Loucy (cell line): Measurements from ENCODE around the gene ARL13B.

Experiments
- H2AFZ ChIP-seq: fragments of 200-600 bp; sonication (generic); 2 replicates; pipeline ENCODE4 v1.6.0; 2016; ENCODE audit warnings: antibody characterized with exemption, mild to moderate bottlenecking, low read length, moderate library complexity
- H3F3A ChIP-seq: fragments of 200-600 bp; 2 replicates; pipeline ENCODE4 v1.6.0; 2016; ENCODE audit warnings: antibody characterized with exemption, low read depth, mild to moderate bottlenecking
- H3K27me3 ChIP-seq: fragments of 200-600 bp; sonication (generic); 2 replicates; pipeline ENCODE4 v1.6.1; 2014; ENCODE audit warnings: low read length, mild to moderate bottlenecking; ENCODE audit not compliant: insufficient read depth, poor library complexity, severe bottlenecking
- H3K36me3 ChIP-seq: fragments of 200-600 bp; sonication (generic); 2 replicates; pipeline ENCODE4 v1.6.1; 2016; ENCODE audit warnings: low read length; ENCODE audit not compliant: insufficient read depth
- H3K4me1 ChIP-seq: fragments of 200-600 bp; sonication (generic); 2 replicates; pipeline ENCODE4 v1.5.1; 2014; ENCODE audit warnings: low read length, mild to moderate bottlenecking; ENCODE audit not compliant: insufficient read depth, poor library complexity, severe bottlenecking
- H3K4me2 ChIP-seq: fragments of 200-600 bp; sonication (generic); 2 replicates; pipeline ENCODE4 v1.6.0; 2014; ENCODE audit warnings: antibody characterized with exemption, low read length, low read depth, mild to moderate bottlenecking; ENCODE audit not compliant: poor library complexity, severe bottlenecking
- H3K4me3 ChIP-seq: fragments of 200-600 bp; sonication (generic); 2 replicates; pipeline ENCODE4 v1.5.1; 2014; ENCODE audit warnings: low read length, mild to moderate bottlenecking, mixed read lengths; ENCODE audit not compliant: poor library complexity, severe bottlenecking
- H3K79me2 ChIP-seq: fragments of 200-600 bp; sonication (generic); 2 replicates; pipeline ENCODE4 v1.6.1; 2014; ENCODE audit warnings: low read length; ENCODE audit not compliant: insufficient read depth
- H3K9ac ChIP-seq: fragments of 200-600 bp; sonication (generic); 2 replicates; pipeline ENCODE4 v1.6.0; 2014; ENCODE audit warnings: mild to moderate bottlenecking, low read depth, low read length, moderate library complexity; ENCODE audit not compliant: poor library complexity, severe bottlenecking
- H3K9me2 ChIP-seq: fragments of 200-600 bp; sonication (generic); replicated peaks from 2 replicates; pipeline ENCODE4 v1.6.1; 2016; ENCODE audit warnings: low read depth, low read length, mixed read lengths
- H3K9me3 ChIP-seq: fragments of 200-600 bp; sonication (generic); 2 replicates; pipeline ENCODE4 v1.6.1; 2014; ENCODE audit warnings: mild to moderate bottlenecking, antibody characterized with exemption, low read length, low read depth; ENCODE audit not compliant: insufficient read depth
- H4K20me1 ChIP-seq: fragments of 200-600 bp; sonication (generic); 2 replicates; pipeline ENCODE4 v1.6.0; 2014; ENCODE audit warnings: antibody characterized with exemption, low read length, mild to moderate bottlenecking; ENCODE audit not compliant: insufficient read depth, poor library complexity, severe bottlenecking
- EZH2phosphoT487 ChIP-seq: fragments of 200-600 bp; IDR thresholded peaks from 2 replicates; pipeline ENCODE4 v1.6.1; 2018; ENCODE audit warnings: antibody characterized with exemption, mild to moderate bottlenecking, moderate library complexity, borderline replicate concordance
- TF ChIP-seq, protein P1 (sequence below): fragments of 200-600 bp; sonication (generic); conservative IDR thresholded peaks from 2 replicates; pipeline ENCODE4 v1.5.1; 2014; ENCODE audit warnings: mild to moderate bottlenecking, antibody characterized with exemption, low read length

The ARL13B gene

DNA sequence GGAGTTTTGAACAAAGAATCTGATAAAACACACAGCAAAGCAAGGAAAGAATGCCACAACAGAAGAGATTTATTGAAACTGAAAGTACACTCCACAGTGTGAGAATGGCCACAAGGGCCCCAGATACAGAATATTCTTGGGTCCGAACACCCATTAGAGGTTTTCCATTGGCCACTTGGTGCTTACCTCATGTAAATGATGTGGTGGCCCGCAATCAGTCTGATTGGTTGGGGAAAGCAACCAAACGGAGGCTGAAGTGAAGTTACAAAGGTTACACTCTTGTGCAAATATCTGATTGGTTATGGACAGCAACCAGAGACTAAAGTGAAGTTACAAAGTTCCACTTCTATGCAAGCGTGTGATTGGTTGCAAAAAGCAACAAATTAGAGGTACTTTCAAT lies 103.3 kb downstream of the ARL13B start:
- Histone ChIP-seq H4K20me1 (no peaks in the 10 kb centered on the region), H3K9me2 (no peaks in the 10 kb centered on the region), H3K27me3 (no peaks in the 10 kb centered on the region), H3K4me1 (no peaks in the 10 kb centered on the region), H3K4me2 (no peak overlapping the region), H3F3A (no peaks in the 10 kb centered on the region), H3K9ac (no peak overlapping the region), H3K9me3 (no peaks in the 10 kb centered on the region), H3K36me3 (peaks cover 8% of the 10 kb centered on the region; the same call in 1 of the 2 replicates), H3K4me3 (no peak overlapping the region), H3K79me2 (no peaks in the 10 kb centered on the region), H2AFZ (no peak overlapping the region)
- no peak for TF ChIP-seq EZH2phosphoT487
- TF ChIP-seq, protein P1, sequence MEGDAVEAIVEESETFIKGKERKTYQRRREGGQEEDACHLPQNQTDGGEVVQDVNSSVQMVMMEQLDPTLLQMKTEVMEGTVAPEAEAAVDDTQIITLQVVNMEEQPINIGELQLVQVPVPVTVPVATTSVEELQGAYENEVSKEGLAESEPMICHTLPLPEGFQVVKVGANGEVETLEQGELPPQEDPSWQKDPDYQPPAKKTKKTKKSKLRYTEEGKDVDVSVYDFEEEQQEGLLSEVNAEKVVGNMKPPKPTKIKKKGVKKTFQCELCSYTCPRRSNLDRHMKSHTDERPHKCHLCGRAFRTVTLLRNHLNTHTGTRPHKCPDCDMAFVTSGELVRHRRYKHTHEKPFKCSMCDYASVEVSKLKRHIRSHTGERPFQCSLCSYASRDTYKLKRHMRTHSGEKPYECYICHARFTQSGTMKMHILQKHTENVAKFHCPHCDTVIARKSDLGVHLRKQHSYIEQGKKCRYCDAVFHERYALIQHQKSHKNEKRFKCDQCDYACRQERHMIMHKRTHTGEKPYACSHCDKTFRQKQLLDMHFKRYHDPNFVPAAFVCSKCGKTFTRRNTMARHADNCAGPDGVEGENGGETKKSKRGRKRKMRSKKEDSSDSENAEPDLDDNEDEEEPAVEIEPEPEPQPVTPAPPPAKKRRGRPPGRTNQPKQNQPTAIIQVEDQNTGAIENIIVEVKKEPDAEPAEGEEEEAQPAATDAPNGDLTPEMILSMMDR = no peak

DNA sequence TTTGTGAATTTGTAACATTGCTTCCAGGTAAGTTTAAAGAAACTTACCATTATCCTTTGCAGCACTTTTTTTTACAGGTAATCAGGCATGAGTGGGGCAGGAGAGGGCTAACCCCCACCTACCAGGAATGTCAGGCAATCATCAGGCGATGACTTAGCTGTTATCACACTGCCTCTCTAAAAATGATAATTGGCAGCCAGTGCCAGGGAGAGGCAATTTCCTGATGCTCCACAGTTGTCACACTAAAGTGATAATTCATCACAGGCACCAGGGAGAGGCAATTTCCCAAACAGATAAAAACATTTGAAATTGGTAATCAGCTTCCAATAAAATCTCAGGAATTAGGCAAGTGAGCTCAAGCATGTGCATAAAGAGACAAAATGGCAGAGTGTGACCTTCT lies 109.2 kb downstream of the ARL13B start:
- Histone ChIP-seq H3K4me2 (no peak overlapping the region), H3K9me2 (no peaks in the 10 kb centered on the region), H3K27me3 (no peaks in the 10 kb centered on the region), H3K36me3 (peaks cover 18% of the 10 kb centered on the region; the same call in 1 of the 2 replicates), H3K9ac (no peak overlapping the region), H4K20me1 (no peaks in the 10 kb centered on the region), H3K9me3 (no peaks in the 10 kb centered on the region), H3F3A (no peaks in the 10 kb centered on the region), H3K79me2 (no peaks in the 10 kb centered on the region), H3K4me3 (no peak overlapping the region), H2AFZ (no peak overlapping the region), H3K4me1 (no peaks in the 10 kb centered on the region)
- no peak for TF ChIP-seq EZH2phosphoT487
- TF ChIP-seq, protein P1 = no peak

DNA sequence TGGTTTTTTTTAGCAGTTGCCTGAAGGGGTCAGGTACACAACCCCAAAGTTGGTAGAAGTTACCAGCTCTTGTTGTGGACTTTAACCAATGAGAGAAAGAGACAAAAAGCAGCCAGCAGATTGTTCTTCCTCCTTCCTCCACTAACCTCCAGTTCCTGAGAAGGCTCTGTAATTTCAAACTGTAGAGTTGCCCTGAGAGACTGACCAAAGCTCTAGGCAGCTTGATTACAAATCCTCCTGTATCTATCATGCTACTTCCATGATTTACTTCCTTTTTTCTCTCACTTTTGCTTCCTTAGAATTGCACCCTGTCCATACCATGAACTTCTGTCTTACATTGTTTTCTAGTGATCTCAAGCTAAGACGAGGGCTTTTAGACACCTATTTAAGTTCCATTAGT lies 112.1 kb downstream of the ARL13B start:
- H3K4me2 ChIP-seq = no peak overlapping the region
- H3K9ac ChIP-seq = no peak overlapping the region
- no peaks in the 10 kb centered on the region for H4K20me1 ChIP-seq
- H3K4me3 ChIP-seq = no peak overlapping the region
- H3K27me3 ChIP-seq = no peaks in the 10 kb centered on the region
- no peak overlapping the region for H2AFZ ChIP-seq
- peaks cover 26% of the 10 kb centered on the region; the same call in 1 of the 2 replicates for H3K36me3 ChIP-seq
- no peaks in the 10 kb centered on the region for H3K4me1 ChIP-seq
- H3F3A ChIP-seq = no peaks in the 10 kb centered on the region
- H3K79me2 ChIP-seq = no peaks in the 10 kb centered on the region
- no peak for TF ChIP-seq EZH2phosphoT487
- TF ChIP-seq, protein P1 = no peak
- no peaks in the 10 kb centered on the region for H3K9me3 ChIP-seq
- no peaks in the 10 kb centered on the region for H3K9me2 ChIP-seq
